ENCODE results near the gene CNPY1. TPM values are rescaled to one million over a fixed set of nuclear protein-coding genes. Genes with fewer than 3 reads are reported as not detected.

CNPY1 gene
- total RNA-seq, 4 donors from 2014 or later, result not detected

GRCh38 chr7:155547161-155547791 is 917 bp upstream of the CNPY1 start:
- Histone ChIP-seq H3K27ac (no peak overlapping the region), H3K27me3 (peaks cover 55% of the 10 kb centered on the region), H3K4me3 (no peak overlapping the region), H3K4me1 (no peaks in the 10 kb centered on the region), H3K36me3 (no peaks in the 10 kb centered on the region), H3K9me3 (peaks cover 0 to under 1% (median 0%) of the 10 kb centered on the region in 3 donors)
- WGBS, 2 donors (ENCODE audit: low coverage in 1 of 2), result 81 to 89% methylated on average over 3 of the region's 12 CpGs
- no peak for ATAC-seq
- no peak for TF ChIP-seq POLR2AphosphoS5 (IDR thresholded peaks at IDR 0.05)
- no peak for TF ChIP-seq POLR2A (IDR thresholded peaks at IDR 0.05)
- TF ChIP-seq, protein P1, sequence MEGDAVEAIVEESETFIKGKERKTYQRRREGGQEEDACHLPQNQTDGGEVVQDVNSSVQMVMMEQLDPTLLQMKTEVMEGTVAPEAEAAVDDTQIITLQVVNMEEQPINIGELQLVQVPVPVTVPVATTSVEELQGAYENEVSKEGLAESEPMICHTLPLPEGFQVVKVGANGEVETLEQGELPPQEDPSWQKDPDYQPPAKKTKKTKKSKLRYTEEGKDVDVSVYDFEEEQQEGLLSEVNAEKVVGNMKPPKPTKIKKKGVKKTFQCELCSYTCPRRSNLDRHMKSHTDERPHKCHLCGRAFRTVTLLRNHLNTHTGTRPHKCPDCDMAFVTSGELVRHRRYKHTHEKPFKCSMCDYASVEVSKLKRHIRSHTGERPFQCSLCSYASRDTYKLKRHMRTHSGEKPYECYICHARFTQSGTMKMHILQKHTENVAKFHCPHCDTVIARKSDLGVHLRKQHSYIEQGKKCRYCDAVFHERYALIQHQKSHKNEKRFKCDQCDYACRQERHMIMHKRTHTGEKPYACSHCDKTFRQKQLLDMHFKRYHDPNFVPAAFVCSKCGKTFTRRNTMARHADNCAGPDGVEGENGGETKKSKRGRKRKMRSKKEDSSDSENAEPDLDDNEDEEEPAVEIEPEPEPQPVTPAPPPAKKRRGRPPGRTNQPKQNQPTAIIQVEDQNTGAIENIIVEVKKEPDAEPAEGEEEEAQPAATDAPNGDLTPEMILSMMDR (IDR thresholded peaks at IDR 0.05), result no peak
- no peak for TF ChIP-seq EP300 (IDR thresholded peaks at IDR 0.05)

GRCh38 chr7:155545348-155545747 is 1.0 kb downstream of the CNPY1 start:
- H3K4me1 ChIP-seq, result no peaks in the 10 kb centered on the region
- H3K27me3 ChIP-seq, result peaks cover 68% of the 10 kb centered on the region
- H3K27ac ChIP-seq, result no peak overlapping the region
- ATAC-seq, result no peak
- TF ChIP-seq, protein P1 (IDR thresholded peaks at IDR 0.05), result no peak
- no peak for TF ChIP-seq POLR2A (IDR thresholded peaks at IDR 0.05)
- no peak for TF ChIP-seq EP300 (IDR thresholded peaks at IDR 0.05)
- TF ChIP-seq POLR2AphosphoS5 (IDR thresholded peaks at IDR 0.05), result no peak
- H3K36me3 ChIP-seq, result no peaks in the 10 kb centered on the region
- H3K9me3 ChIP-seq, result no peaks in the 10 kb centered on the region
- no peak overlapping the region for H3K4me3 ChIP-seq
- WGBS, 2 donors (ENCODE audit: low coverage in 1 of 2), result 84 to 88% methylated on average over 7 of the region's 9 CpGs

DNA sequence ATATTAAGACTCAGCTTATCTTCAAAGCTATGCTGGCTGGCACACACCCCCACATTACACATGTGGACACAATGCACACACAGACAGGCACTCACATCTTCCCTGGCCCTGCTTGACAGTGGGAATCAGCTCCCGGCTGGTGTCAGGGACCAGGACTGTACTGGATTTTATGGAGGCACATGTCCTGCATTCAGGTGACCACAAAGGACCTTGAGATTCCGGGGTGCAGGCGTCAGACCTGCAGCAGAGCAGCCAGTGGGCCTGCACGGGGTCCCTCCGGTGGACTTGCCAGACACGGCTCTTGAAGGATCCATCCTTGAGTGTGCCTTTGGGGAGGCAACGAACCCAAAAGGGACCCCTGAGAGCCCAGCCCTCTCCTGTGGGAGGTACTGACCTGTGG is 1.9 kb downstream of the CNPY1 start:
- WGBS, 2 donors (ENCODE audit: low coverage in 1 of 2), result 43% methylated on average over 1 of the region's 7 CpGs; no CpG with 5 or more reads in 1 of the 2 donors
- no peaks in the 10 kb centered on the region for H3K9me3 ChIP-seq
- H3K4me3 ChIP-seq, result no peak overlapping the region
- H3K27ac ChIP-seq, result no peak overlapping the region
- no peak for TF ChIP-seq POLR2A (IDR thresholded peaks at IDR 0.05)
- no peak for TF ChIP-seq EP300 (IDR thresholded peaks at IDR 0.05)
- no peak for TF ChIP-seq POLR2AphosphoS5 (IDR thresholded peaks at IDR 0.05)
- TF ChIP-seq, protein P1 (IDR thresholded peaks at IDR 0.05), result no peak
- H3K4me1 ChIP-seq, result no peaks in the 10 kb centered on the region
- no peak for ATAC-seq
- H3K36me3 ChIP-seq, result no peaks in the 10 kb centered on the region
- peaks cover 62% of the 10 kb centered on the region for H3K27me3 ChIP-seq

DNA sequence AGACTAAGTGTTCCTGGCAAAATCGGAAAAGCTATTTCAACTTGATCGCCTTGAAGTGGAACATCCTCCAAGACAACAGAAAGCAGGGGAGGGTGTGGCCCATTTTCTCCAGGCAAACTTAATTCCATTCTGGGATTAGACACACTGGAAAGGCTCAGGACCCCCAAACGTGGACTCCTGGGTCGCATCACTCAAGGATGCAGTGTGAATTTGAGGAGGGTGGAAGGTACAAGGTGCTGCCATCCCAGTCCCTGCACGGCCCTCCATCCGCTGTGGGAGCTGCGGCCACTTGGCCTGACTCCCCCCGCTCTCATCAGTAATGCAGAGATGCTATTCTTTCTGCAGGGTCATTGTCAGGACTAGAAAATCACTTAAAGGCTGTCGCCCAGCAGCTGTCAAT is 2.4 kb downstream of the CNPY1 start:
- Histone ChIP-seq H3K4me3 (no peak overlapping the region), H3K27me3 (peaks cover 64% of the 10 kb centered on the region), H3K27ac (no peak overlapping the region), H3K36me3 (no peaks in the 10 kb centered on the region), H3K4me1 (no peaks in the 10 kb centered on the region), H3K9me3 (no peaks in the 10 kb centered on the region)
- no peak for ATAC-seq
- TF ChIP-seq, protein P1 (IDR thresholded peaks at IDR 0.05), result no peak
- TF ChIP-seq EP300 (IDR thresholded peaks at IDR 0.05) (no peak), POLR2AphosphoS5 (IDR thresholded peaks at IDR 0.05) (no peak), POLR2A (IDR thresholded peaks at IDR 0.05) (no peak)
- WGBS, 2 donors (ENCODE audit: low coverage in 1 of 2), result 86 to 91% methylated on average over 6 to 7 of the region's 9 CpGs
